ENCODE measurements around the gene SOBP. TPM values are rescaled to one million over a fixed set of nuclear protein-coding genes. Genes with fewer than 3 reads are reported as not detected.

The SOBP gene
- total and polyA plus RNA-seq, 2 experiments from 2014 or later = 1.5 to 3.0 TPM

DNA sequence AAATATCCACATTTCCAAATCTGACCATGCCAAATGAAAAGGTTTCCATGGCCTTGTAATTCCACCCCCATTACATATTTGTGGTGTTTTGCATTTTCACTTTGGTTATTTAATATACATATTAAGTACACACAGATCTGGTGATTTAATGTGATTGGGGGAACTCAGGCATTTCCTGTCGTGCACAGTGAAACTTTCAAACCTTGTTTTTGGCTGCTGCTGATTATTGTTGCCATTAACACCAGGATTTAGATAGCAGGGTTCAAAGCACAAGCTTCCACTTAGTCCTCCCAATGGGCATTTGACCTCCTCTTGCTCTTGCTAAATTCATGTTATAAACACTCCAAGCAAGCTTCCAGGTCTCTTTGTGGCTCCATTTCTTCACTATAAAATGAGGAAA, 166.5 kb downstream of the SOBP start:
- no peak for ATAC-seq
- no peaks in the 10 kb centered on the region for H3K27me3 Mint-ChIP-seq (ENCODE audit: insufficient read depth, low read depth, poor library complexity)
- no peaks in the 10 kb centered on the region for H3K9me3 Mint-ChIP-seq
- H3K4me3 Mint-ChIP-seq = no peak overlapping the region
- H3K4me1 Mint-ChIP-seq = peaks cover 28% of the 10 kb centered on the region
- Histone ChIP-seq H3K4me1 (ENCODE audit: insufficient read depth) (peaks cover 30% of the 10 kb centered on the region; the same call in 1 of the 2 replicates), H3K36me3 (ENCODE audit: insufficient read depth) (no peaks in the 10 kb centered on the region), H4K20me1 (replicated peaks; ENCODE audit: insufficient read depth) (no peaks in the 10 kb centered on the region), H3K79me2 (replicated peaks; ENCODE audit: insufficient read depth) (no peaks in the 10 kb centered on the region), H2AFZ (no peak overlapping the region), H3K4me3 (no peak overlapping the region), H3K27me3 (ENCODE audit: insufficient read depth) (no peaks in the 10 kb centered on the region), H3K27ac (ENCODE audit: low read depth) (no peak overlapping the region), H3K4me2 (no peak overlapping the region), H3K9me2 (ENCODE audit: insufficient read depth) (0 out of 2 replicates have a peak, but pooled peaks cover 8% of the 10 kb centered on the region), H3F3A (replicated peaks; ENCODE audit: low read depth) (no peaks in the 10 kb centered on the region)
- no peak overlapping the region for H3K27ac Mint-ChIP-seq
- no peaks in the 10 kb centered on the region for H3K36me3 Mint-ChIP-seq (ENCODE audit: low read depth)
- no peak for DNase-seq (ENCODE audit: low spot score)
- TF ChIP-seq, protein P1, sequence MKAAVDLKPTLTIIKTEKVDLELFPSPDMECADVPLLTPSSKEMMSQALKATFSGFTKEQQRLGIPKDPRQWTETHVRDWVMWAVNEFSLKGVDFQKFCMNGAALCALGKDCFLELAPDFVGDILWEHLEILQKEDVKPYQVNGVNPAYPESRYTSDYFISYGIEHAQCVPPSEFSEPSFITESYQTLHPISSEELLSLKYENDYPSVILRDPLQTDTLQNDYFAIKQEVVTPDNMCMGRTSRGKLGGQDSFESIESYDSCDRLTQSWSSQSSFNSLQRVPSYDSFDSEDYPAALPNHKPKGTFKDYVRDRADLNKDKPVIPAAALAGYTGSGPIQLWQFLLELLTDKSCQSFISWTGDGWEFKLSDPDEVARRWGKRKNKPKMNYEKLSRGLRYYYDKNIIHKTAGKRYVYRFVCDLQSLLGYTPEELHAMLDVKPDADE (IDR thresholded peaks at IDR 0.05) = no peak
- TF ChIP-seq ZNF114 (CRISPR knock-in tag; IDR thresholded peaks at IDR 0.05) (no peak), NANOG (IDR thresholded peaks at IDR 0.05; ENCODE audit: borderline replicate concordance) (no peak), ZNF331 (CRISPR knock-in tag; IDR thresholded peaks at IDR 0.05; ENCODE audit: low read depth) (no peak), STAT1 (IDR thresholded peaks at IDR 0.05; ENCODE audit: unreplicated experiment) (no peak), CREB1 (CRISPR knock-in tag; IDR thresholded peaks at IDR 0.05; ENCODE audit: low read depth) (no peak)
- TF ChIP-seq, protein P2, sequence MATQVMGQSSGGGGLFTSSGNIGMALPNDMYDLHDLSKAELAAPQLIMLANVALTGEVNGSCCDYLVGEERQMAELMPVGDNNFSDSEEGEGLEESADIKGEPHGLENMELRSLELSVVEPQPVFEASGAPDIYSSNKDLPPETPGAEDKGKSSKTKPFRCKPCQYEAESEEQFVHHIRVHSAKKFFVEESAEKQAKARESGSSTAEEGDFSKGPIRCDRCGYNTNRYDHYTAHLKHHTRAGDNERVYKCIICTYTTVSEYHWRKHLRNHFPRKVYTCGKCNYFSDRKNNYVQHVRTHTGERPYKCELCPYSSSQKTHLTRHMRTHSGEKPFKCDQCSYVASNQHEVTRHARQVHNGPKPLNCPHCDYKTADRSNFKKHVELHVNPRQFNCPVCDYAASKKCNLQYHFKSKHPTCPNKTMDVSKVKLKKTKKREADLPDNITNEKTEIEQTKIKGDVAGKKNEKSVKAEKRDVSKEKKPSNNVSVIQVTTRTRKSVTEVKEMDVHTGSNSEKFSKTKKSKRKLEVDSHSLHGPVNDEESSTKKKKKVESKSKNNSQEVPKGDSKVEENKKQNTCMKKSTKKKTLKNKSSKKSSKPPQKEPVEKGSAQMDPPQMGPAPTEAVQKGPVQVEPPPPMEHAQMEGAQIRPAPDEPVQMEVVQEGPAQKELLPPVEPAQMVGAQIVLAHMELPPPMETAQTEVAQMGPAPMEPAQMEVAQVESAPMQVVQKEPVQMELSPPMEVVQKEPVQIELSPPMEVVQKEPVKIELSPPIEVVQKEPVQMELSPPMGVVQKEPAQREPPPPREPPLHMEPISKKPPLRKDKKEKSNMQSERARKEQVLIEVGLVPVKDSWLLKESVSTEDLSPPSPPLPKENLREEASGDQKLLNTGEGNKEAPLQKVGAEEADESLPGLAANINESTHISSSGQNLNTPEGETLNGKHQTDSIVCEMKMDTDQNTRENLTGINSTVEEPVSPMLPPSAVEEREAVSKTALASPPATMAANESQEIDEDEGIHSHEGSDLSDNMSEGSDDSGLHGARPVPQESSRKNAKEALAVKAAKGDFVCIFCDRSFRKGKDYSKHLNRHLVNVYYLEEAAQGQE (IDR thresholded peaks at IDR 0.05; ENCODE audit: unreplicated experiment) = no peak

DNA sequence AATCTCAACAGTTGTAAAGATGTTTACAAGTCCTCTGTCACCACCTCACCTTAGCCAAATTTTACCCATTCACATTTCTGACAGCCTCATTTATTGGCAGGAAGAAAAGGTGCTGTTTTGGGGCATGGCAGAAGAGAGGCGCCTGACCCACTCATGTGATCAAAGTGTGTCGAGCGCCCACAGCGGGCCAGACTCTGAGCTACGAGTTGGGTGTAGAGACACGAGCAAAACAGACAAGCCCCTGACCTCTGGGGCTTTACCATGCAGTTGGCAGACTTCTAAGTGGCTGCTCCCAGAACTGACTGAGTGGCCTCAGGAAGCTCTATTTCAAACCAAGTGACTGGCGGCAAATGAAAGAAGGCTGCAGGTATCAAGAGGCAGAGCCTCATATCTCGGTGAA, 167.0 kb downstream of the SOBP start:
- peak overlapping the region; percentile 60; the same call in 1 of the 2 replicates for H2AFZ ChIP-seq
- H3K36me3 Mint-ChIP-seq (ENCODE audit: low read depth) = no peaks in the 10 kb centered on the region
- H3K4me1 Mint-ChIP-seq = peaks cover 28% of the 10 kb centered on the region
- H3K9me3 Mint-ChIP-seq = no peaks in the 10 kb centered on the region
- no peaks in the 10 kb centered on the region for H3K79me2 ChIP-seq (replicated peaks; ENCODE audit: insufficient read depth)
- H3K36me3 ChIP-seq (ENCODE audit: insufficient read depth) = no peaks in the 10 kb centered on the region
- no peaks in the 10 kb centered on the region for H3K27me3 Mint-ChIP-seq (ENCODE audit: insufficient read depth, low read depth, poor library complexity)
- 0 out of 2 replicates have a peak, but pooled peaks cover 4% of the 10 kb centered on the region for H3K9me2 ChIP-seq (ENCODE audit: insufficient read depth)
- no peak overlapping the region for H3K4me3 ChIP-seq
- no peaks in the 10 kb centered on the region for H3K27me3 ChIP-seq (ENCODE audit: insufficient read depth)
- no peak for TF ChIP-seq CREB1 (CRISPR knock-in tag; IDR thresholded peaks at IDR 0.05; ENCODE audit: low read depth)
- TF ChIP-seq ZNF331 (CRISPR knock-in tag; IDR thresholded peaks at IDR 0.05; ENCODE audit: low read depth) = no peak
- TF ChIP-seq POLR2AphosphoS5 (IDR thresholded peaks at IDR 0.05; ENCODE audit: low read depth) = no peak
- TF ChIP-seq, protein P3, sequence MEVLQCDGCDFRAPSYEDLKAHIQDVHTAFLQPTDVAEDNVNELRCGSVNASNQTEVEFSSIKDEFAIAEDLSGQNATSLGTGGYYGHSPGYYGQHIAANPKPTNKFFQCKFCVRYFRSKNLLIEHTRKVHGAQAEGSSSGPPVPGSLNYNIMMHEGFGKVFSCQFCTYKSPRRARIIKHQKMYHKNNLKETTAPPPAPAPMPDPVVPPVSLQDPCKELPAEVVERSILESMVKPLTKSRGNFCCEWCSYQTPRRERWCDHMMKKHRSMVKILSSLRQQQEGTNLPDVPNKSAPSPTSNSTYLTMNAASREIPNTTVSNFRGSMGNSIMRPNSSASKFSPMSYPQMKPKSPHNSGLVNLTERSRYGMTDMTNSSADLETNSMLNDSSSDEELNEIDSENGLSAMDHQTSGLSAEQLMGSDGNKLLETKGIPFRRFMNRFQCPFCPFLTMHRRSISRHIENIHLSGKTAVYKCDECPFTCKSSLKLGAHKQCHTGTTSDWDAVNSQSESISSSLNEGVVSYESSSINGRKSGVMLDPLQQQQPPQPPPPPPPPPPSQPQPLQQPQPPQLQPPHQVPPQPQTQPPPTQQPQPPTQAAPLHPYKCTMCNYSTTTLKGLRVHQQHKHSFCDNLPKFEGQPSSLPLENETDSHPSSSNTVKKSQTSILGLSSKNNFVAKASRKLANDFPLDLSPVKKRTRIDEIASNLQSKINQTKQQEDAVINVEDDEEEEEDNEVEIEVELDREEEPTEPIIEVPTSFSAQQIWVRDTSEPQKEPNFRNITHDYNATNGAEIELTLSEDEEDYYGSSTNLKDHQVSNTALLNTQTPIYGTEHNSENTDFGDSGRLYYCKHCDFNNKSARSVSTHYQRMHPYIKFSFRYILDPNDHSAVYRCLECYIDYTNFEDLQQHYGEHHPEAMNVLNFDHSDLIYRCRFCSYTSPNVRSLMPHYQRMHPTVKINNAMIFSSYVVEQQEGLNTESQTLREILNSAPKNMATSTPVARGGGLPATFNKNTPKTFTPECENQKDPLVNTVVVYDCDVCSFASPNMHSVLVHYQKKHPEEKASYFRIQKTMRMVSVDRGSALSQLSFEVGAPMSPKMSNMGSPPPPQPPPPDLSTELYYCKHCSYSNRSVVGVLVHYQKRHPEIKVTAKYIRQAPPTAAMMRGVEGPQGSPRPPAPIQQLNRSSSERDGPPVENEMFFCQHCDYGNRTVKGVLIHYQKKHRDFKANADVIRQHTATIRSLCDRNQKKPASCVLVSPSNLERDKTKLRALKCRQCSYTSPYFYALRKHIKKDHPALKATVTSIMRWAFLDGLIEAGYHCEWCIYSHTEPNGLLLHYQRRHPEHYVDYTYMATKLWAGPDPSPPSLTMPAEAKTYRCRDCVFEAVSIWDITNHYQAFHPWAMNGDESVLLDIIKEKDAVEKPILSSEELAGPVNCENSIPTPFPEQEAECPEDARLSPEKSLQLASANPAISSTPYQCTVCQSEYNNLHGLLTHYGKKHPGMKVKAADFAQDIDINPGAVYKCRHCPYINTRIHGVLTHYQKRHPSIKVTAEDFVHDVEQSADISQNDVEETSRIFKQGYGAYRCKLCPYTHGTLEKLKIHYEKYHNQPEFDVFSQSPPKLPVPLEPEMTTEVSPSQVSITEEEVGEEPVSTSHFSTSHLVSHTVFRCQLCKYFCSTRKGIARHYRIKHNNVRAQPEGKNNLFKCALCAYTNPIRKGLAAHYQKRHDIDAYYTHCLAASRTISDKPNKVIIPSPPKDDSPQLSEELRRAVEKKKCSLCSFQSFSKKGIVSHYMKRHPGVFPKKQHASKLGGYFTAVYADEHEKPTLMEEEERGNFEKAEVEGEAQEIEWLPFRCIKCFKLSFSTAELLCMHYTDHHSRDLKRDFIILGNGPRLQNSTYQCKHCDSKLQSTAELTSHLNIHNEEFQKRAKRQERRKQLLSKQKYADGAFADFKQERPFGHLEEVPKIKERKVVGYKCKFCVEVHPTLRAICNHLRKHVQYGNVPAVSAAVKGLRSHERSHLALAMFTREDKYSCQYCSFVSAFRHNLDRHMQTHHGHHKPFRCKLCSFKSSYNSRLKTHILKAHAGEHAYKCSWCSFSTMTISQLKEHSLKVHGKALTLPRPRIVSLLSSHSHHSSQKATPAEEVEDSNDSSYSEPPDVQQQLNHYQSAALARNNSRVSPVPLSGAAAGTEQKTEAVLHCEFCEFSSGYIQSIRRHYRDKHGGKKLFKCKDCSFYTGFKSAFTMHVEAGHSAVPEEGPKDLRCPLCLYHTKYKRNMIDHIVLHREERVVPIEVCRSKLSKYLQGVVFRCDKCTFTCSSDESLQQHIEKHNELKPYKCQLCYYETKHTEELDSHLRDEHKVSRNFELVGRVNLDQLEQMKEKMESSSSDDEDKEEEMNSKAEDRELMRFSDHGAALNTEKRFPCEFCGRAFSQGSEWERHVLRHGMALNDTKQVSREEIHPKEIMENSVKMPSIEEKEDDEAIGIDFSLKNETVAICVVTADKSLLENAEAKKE (CRISPR knock-in tag; IDR thresholded peaks at IDR 0.05) = no peak
- TF ChIP-seq EZH2 (IDR thresholded peaks at IDR 0.05; ENCODE audit: low read depth, unreplicated experiment) = no peak
- no peak for TF ChIP-seq JUNB (IDR thresholded peaks at IDR 0.05; ENCODE audit: unreplicated experiment)
- H3K4me3 Mint-ChIP-seq = no peak overlapping the region
- no peaks in the 10 kb centered on the region for H4K20me1 ChIP-seq (replicated peaks; ENCODE audit: insufficient read depth)
- H3K27ac Mint-ChIP-seq = no peak overlapping the region
- H3K4me1 ChIP-seq (ENCODE audit: insufficient read depth) = peaks cover 30% of the 10 kb centered on the region; the same call in 1 of the 2 replicates
- no peak for DNase-seq (ENCODE audit: low spot score)
- no peak for ATAC-seq
- H3K4me2 ChIP-seq = no peak overlapping the region
- H3K27ac ChIP-seq (ENCODE audit: low read depth) = no peak overlapping the region
- H3F3A ChIP-seq (replicated peaks; ENCODE audit: low read depth) = no peaks in the 10 kb centered on the region
